CD4-positive, alpha-beta T cell (primary cell): ENCODE measurements around the gene REEP6. TPM values are rescaled to one million over a fixed set of nuclear protein-coding genes. Genes with fewer than 3 reads are reported as not detected.

ENCODE experiments used
- ATAC-seq: fragments of 200-7000 bp; cut with Tn5 transposase; one replicate; pipeline ENCODE4 v1.10.0; 2022; ENCODE audit warnings: mild to moderate bottlenecking; ENCODE audit not compliant: poor library complexity
- CTCF ChIA-PET: fragments of 350-600 bp; sonication (Branson Sonifier 250); formaldehyde crosslinking; loops from one replicate; lab custom pipeline; 2021; ENCODE audit warnings: antibody characterized with exemption, inconsistent platforms; lab: Charles Lee
- POLR2A ChIA-PET: fragments of 350-600 bp; sonication (Branson Sonifier 250); formaldehyde crosslinking; loops from one replicate; lab custom pipeline; 2021; ENCODE audit warnings: antibody characterized with exemption, inconsistent platforms; lab: Charles Lee
- DNase-seq, 14 experiments: peaks; one replicate each; pipeline ENCODE4 v3.0.0-alpha.2; 2013 to 2020; ENCODE audit warnings: mixed read lengths in 2 of 14
- H3K27ac ChIP-seq, 2 donors: one replicate each; pipeline versions ENCODE4 v1.5.1 to v1.7.0; 2013; ENCODE audit warnings: low read length in 2 of 2, low read depth in 1 of 2, mild to moderate bottlenecking in 1 of 2
- H3K27me3 ChIP-seq, 2 experiments: 1 replicate in 1 of 2; 2 replicates in 1 of 2; pipeline versions ENCODE4 v1.6.1 to v1.7.0; 2013; ENCODE audit warnings: low read length in 2 of 2, control low read depth in 1 of 2, mild to moderate bottlenecking in 1 of 2, moderate library complexity in 1 of 2; ENCODE audit not compliant: insufficient read depth in 2 of 2, control insufficient read depth in 1 of 2
- H3K36me3 ChIP-seq: one replicate; pipeline ENCODE4 v1.6.1; 2013; ENCODE audit warnings: low read length, control low read depth; ENCODE audit not compliant: insufficient read depth
- H3K4me1 ChIP-seq: one replicate; pipeline ENCODE4 v1.6.1; 2013; ENCODE audit warnings: low read length, control low read depth; ENCODE audit not compliant: insufficient read depth
- H3K4me3 ChIP-seq: one replicate; pipeline ENCODE4 v1.5.1; 2013; ENCODE audit warnings: mild to moderate bottlenecking, low read length, moderate library complexity
- H3K9me3 ChIP-seq, 2 experiments: 1 replicate in 1 of 2; 2 replicates in 1 of 2; pipeline versions ENCODE4 v1.6.1 to v1.7.0; 2013; ENCODE audit warnings: low read length in 2 of 2, mild to moderate bottlenecking in 2 of 2, control low read depth in 1 of 2, moderate library complexity in 1 of 2; ENCODE audit not compliant: control insufficient read depth in 1 of 2, insufficient read depth in 1 of 2
- H3K27ac Mint-ChIP-seq: one replicate; pipeline ENCODE4 v1.8.0; 2020; ENCODE audit warnings: mixed read lengths
- H3K27me3 Mint-ChIP-seq: one replicate; pipeline ENCODE4 v1.8.0; 2021; ENCODE audit warnings: mixed read lengths
- H3K36me3 Mint-ChIP-seq: one replicate; pipeline ENCODE4 v1.8.0; 2021; ENCODE audit warnings: low read depth, mixed read lengths
- H3K4me1 Mint-ChIP-seq: one replicate; pipeline ENCODE4 v1.8.0; 2021; ENCODE audit warnings: low read depth, mixed read lengths
- H3K4me3 Mint-ChIP-seq: one replicate; pipeline ENCODE4 v1.8.0; 2020; ENCODE audit warnings: mild to moderate bottlenecking, mixed read lengths
- H3K9me3 Mint-ChIP-seq: one replicate; pipeline ENCODE4 v1.8.0; 2020; ENCODE audit warnings: mixed read lengths
- intact Hi-C, 2 experiments: fragments of 100-400 bp; cut with DNase I in 1 of 2; cut with micrococcal nuclease in 1 of 2; formaldehyde crosslinking; loops; one replicate each; pipeline versions ENCODE4 v1.15.1 to v1.9.0; 2023 to 2025; cut with DNase I, micrococcal nuclease
- total RNA-seq, 174 experiments: library from RNA in 2 of 174; stranded (reverse) in 2 of 174; gene quantifications; one replicate each; pipeline ENCODE4 v1.2.3 and lab custom pipeline; 2021 to 2026
- TF ChIP-seq, protein P1 (sequence below): fragments of 200-600 bp; IDR thresholded peaks from one replicate; pipeline ENCODE4 v1.8.0; 2022; ENCODE audit warnings: antibody characterized with exemption, mild to moderate bottlenecking

REEP6 gene
- total RNA-seq, 2 experiments from 2014 or later: 2.2 to 2.8 TPM

DNA sequence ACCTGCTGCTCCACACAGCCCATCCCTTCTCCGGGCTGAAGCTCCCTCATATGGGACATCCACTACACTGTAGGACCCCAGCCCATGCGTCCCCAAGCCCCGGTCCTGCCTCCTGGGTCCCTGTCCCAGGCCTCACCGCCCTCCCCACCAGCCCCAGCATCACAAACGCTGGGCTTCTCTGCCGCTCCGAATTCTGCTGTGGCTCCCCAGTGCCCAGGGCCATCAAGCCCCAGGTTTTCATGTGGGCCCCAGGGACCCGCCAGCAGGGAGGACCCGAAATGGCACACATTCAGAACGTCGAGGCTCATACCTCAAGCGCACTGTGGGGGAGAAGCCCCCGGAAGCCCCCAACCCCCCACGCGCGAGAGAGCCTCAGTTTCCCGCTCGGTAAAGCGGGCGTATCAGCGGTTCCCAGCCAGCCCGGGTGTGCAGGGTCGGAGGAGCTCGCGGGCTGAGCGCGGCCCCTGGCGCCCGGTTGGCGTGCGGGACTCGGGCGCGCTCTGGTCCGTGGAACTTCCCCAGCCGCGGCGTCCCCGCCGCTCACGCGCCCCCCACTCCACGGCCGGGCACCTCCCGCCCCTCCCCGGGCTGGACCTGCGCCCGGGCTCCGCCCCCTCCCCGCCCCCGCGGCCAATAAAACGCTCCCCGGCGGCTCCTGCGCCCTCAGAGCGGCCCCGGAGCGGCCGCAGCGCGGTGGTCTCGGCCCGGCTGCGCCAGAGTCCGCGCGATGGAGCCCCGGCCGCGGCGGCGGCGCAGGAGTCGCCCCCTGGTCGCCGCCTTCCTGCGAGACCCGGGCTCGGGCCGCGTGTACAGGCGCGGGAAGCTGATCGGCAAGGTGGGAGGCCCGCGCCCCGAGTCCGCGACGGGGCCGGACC lies 32.7 kb downstream of the REEP6 start, which contains the start of gene PLK5:
TSS of gene PLK5 (plus strand) at position 666 of the 875 bp plus-strand sequence. CDS start 2,920 bp downstream, outside the sequence.
- CTCF ChIA-PET: no interaction called here
- Mint-ChIP-seq H3K27ac (no peak within 1 kb of the TSS), H3K9me3 (no peaks in the 10 kb centered on the region), H3K27me3 (peaks cover 40% of the 10 kb centered on the region), H3K36me3 (no peaks in the 10 kb centered on the region), H3K4me1 (peaks cover 8% of the 10 kb centered on the region), H3K4me3 (peak within 1 kb of the TSS; percentile 27)
- Histone ChIP-seq H3K27ac (no peak within 1 kb of the TSS), H3K9me3 (peaks cover 0 to 30% of the 10 kb centered on the region in 2 experiments), H3K27me3 (peaks cover 28 to 36% of the 10 kb centered on the region in 2 experiments), H3K4me3 (no peak within 1 kb of the TSS), H3K4me1 (no peaks in the 10 kb centered on the region), H3K36me3 (no peaks in the 10 kb centered on the region)
- TF ChIP-seq, protein P1, sequence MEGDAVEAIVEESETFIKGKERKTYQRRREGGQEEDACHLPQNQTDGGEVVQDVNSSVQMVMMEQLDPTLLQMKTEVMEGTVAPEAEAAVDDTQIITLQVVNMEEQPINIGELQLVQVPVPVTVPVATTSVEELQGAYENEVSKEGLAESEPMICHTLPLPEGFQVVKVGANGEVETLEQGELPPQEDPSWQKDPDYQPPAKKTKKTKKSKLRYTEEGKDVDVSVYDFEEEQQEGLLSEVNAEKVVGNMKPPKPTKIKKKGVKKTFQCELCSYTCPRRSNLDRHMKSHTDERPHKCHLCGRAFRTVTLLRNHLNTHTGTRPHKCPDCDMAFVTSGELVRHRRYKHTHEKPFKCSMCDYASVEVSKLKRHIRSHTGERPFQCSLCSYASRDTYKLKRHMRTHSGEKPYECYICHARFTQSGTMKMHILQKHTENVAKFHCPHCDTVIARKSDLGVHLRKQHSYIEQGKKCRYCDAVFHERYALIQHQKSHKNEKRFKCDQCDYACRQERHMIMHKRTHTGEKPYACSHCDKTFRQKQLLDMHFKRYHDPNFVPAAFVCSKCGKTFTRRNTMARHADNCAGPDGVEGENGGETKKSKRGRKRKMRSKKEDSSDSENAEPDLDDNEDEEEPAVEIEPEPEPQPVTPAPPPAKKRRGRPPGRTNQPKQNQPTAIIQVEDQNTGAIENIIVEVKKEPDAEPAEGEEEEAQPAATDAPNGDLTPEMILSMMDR: no peak
- no peak for DNase-seq
- POLR2A ChIA-PET: no interaction called here
- intact Hi-C loops: no loop called here
- ATAC-seq: no peak

DNA sequence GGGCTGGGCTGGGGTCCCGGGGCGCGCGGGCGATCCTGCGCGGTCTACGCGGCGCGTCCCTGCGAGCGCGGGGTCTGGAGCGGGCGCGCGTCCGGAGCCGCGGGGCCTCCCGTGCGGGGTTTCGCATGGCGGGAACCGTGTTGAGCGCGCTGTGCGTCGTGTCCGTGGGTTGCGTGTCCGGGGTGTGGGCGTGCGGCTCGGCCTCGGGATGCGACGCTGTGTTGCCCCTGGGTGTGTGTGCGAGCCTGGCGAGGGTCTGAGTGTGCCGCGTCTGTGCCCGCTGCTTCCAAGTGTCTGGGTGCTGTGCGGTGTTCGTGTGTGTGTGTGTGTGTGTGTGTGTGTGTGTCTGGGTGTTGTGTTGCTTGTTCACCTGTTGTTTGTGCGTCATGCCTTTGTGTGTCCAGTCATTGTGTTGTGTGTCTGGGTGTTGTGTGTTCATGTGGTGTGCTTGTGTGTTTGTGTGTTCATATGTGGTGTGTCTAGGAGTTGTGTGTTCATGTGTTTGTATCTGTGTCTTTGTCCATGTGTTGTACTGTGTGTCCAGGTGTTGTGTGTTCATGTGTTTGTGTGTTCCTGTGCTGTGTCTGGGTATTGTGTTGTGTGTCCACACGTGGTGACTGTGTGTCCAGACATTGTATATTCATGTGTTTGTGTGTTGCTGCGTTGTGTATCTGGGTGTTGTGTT lies 33.4 kb downstream of the REEP6 start:
- Mint-ChIP-seq H3K27ac (no peak overlapping the region), H3K4me1 (peaks cover 8% of the 10 kb centered on the region), H3K27me3 (peaks cover 40% of the 10 kb centered on the region), H3K9me3 (no peaks in the 10 kb centered on the region), H3K36me3 (no peaks in the 10 kb centered on the region), H3K4me3 (no peak overlapping the region)
- Histone ChIP-seq H3K4me1 (no peaks in the 10 kb centered on the region), H3K4me3 (no peak overlapping the region), H3K27me3 (peaks cover 31 to 36% of the 10 kb centered on the region in 2 experiments), H3K36me3 (no peaks in the 10 kb centered on the region), H3K9me3 (peaks cover 0 to 29% of the 10 kb centered on the region in 2 experiments), H3K27ac (no peak overlapping the region)
- TF ChIP-seq, protein P1: no peak
- ChIA-PET CTCF (no interaction called here), POLR2A (no interaction called here)
- no peak for DNase-seq
- ATAC-seq: no peak
- intact Hi-C loops: no loop called here

DNA sequence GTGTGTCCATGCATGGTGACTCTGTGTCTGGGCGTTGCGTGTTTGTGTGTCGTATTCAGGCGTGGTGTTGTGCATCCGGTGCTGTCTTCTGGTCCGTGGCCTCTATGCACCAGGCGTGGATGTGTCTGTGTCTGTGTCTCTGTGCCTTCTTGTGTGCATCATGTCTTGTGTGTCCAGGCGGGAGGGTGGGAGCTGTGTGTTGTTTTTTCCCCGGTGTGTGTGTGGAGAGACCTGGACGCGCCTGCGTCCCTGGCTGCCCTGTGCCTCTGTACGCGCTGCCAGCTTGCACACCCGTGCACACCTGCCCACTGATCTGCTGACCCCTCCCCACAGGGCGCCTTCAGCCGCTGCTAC lies 34.0 kb downstream of the REEP6 start:
- intact Hi-C loops: no loop called here

More for the DNA sequence above, 34.0 kb downstream of the REEP6 start:
- Histone ChIP-seq H3K36me3 (no peaks in the 10 kb centered on the region), H3K27ac (no peak overlapping the region), H3K4me1 (no peaks in the 10 kb centered on the region), H3K27me3 (peaks cover 33 to 36% of the 10 kb centered on the region in 2 experiments), H3K9me3 (peaks cover 0 to 29% of the 10 kb centered on the region in 2 experiments), H3K4me3 (no peak overlapping the region)
- no peaks in the 10 kb centered on the region for H3K9me3 Mint-ChIP-seq
- ChIA-PET POLR2A (no interaction called here), CTCF (no interaction called here)
- H3K27me3 Mint-ChIP-seq: peaks cover 43% of the 10 kb centered on the region
- no peak overlapping the region for H3K27ac Mint-ChIP-seq
- no peaks in the 10 kb centered on the region for H3K36me3 Mint-ChIP-seq
- no peak for DNase-seq
- peak overlapping the region; percentile 27 for H3K4me3 Mint-ChIP-seq
- H3K4me1 Mint-ChIP-seq: peaks cover 8% of the 10 kb centered on the region
- TF ChIP-seq, protein P1: no peak
- ATAC-seq: no peak
